ENCODE measurements around the gene TINAG.

GRCh38 chr6:54415517-54415916 lies 107.3 kb downstream of the TINAG start:
- TF ChIP-seq TAF1 (IDR thresholded peaks at IDR 0.05; ENCODE audit: low read depth, low read length) (no peak), POLR2A (IDR thresholded peaks at IDR 0.05; ENCODE audit: low read depth, low read length) (no peak), POU2F2 (IDR thresholded peaks at IDR 0.05; ENCODE audit: low read depth, low read length) (no peak), POLR2AphosphoS5 (IDR thresholded peaks at IDR 0.05; ENCODE audit: low read depth, low read length) (no peak), SPI1 (IDR thresholded peaks at IDR 0.05; ENCODE audit: low read depth, low read length) (no peak), PAX5 (IDR thresholded peaks at IDR 0.05; ENCODE audit: insufficient read depth, low read length, severe bottlenecking) (no peak)

Measured in GM12891 (cell line).